ENCODE measurements around the gene STK11. TPM values are rescaled to one million over a fixed set of nuclear protein-coding genes. Genes with fewer than 3 reads are reported as not detected.

The STK11 gene
- total RNA-seq, 1 experiment from 2014 or later = 56.7 TPM

- intact Hi-C loops (cut with micrococcal nuclease; ENCODE audit: unreplicated experiment) = no loop called here
- Mint-ChIP-seq H3K4me3 (ENCODE audit: unreplicated experiment) (no peak overlapping the region), H3K4me1 (ENCODE audit: low read depth, unreplicated experiment) (no peaks in the 10 kb centered on the region), H3K27me3 (ENCODE audit: insufficient read depth, unreplicated experiment) (no peaks in the 10 kb centered on the region), H3K27ac (ENCODE audit: unreplicated experiment) (no peak overlapping the region), H3K36me3 (ENCODE audit: insufficient read depth, unreplicated experiment) (peaks cover 33% of the 10 kb centered on the region), H3K9me3 (ENCODE audit: unreplicated experiment) (no peaks in the 10 kb centered on the region)
- no TSS peak for BruUV-seq (replicated peaks)
- Histone ChIP-seq H3K4me1 (no peaks in the 10 kb centered on the region), H3K4me3 (ENCODE audit: low read depth, low read length) (no peak overlapping the region), H3K36me3 (ENCODE audit: control insufficient read depth, insufficient read depth, low read length) (peaks cover 1% of the 10 kb centered on the region), H3K9me3 (no peaks in the 10 kb centered on the region), H3K27me3 (replicated peaks; ENCODE audit: control insufficient read depth, insufficient read depth, low read length) (no peaks in the 10 kb centered on the region)
- ChIA-PET POLR2A (interaction anchor here (0.6 kb wide), 1 partner anchor 10 kb away, joined by 5 read pairs; no protein-coding TSS in a partner anchor), CTCF (no interaction called here)
- no peak for TF ChIP-seq CTCF (IDR thresholded peaks at IDR 0.05; ENCODE audit: insufficient read depth in 1 of 2, low read depth in 1 of 2, low read length in 1 of 2, severe bottlenecking in 1 of 2, unreplicated experiment in 1 of 2)
- no peak for DNase-seq
Observed at GRCh38 chr19:1214299-1214861, 8.8 kb downstream of the STK11 start.

GRCh38 chr19:1214862-1215731, 9.5 kb downstream of the STK11 start:
- no TSS peak for BruUV-seq (replicated peaks)
- intact Hi-C loops (cut with micrococcal nuclease; ENCODE audit: unreplicated experiment) = no loop called here
- H3K4me3 Mint-ChIP-seq (ENCODE audit: unreplicated experiment) = no peak overlapping the region
- no peaks in the 10 kb centered on the region for H3K4me1 Mint-ChIP-seq (ENCODE audit: low read depth, unreplicated experiment)
- H3K27me3 Mint-ChIP-seq (ENCODE audit: insufficient read depth, unreplicated experiment) = no peaks in the 10 kb centered on the region
- no peaks in the 10 kb centered on the region for H3K9me3 ChIP-seq
- H3K27me3 ChIP-seq (replicated peaks; ENCODE audit: control insufficient read depth, insufficient read depth, low read length) = no peaks in the 10 kb centered on the region
- H3K4me3 ChIP-seq (ENCODE audit: low read depth, low read length) = no peak overlapping the region
- CTCF ChIA-PET = no interaction called here
- H3K4me1 ChIP-seq = no peaks in the 10 kb centered on the region
- H3K36me3 Mint-ChIP-seq (ENCODE audit: insufficient read depth, unreplicated experiment) = peaks cover 36% of the 10 kb centered on the region
- DNase-seq = no peak
- no peaks in the 10 kb centered on the region; the same call in 1 of the 2 replicates for H3K36me3 ChIP-seq (ENCODE audit: control insufficient read depth, insufficient read depth, low read length)
- H3K9me3 Mint-ChIP-seq (ENCODE audit: unreplicated experiment) = no peaks in the 10 kb centered on the region
- no peak overlapping the region for H3K27ac Mint-ChIP-seq (ENCODE audit: unreplicated experiment)
- POLR2A ChIA-PET = interaction anchor here (0.6 kb wide), 1 partner anchor 10 kb away, joined by 5 read pairs; no protein-coding TSS in a partner anchor
- TF ChIP-seq CTCF (IDR thresholded peaks at IDR 0.05; ENCODE audit: insufficient read depth in 1 of 2, low read depth in 1 of 2, low read length in 1 of 2, severe bottlenecking in 1 of 2, unreplicated experiment in 1 of 2) = no peak

GRCh38 chr19:1216756-1217155, 11.2 kb downstream of the STK11 start:
- no peaks in the 10 kb centered on the region for H3K4me1 ChIP-seq
- CTCF ChIA-PET = interaction anchor here (0.6 kb wide), 1 partner anchor 50 kb away, joined by 3 read pairs; no protein-coding TSS in a partner anchor
- no peaks in the 10 kb centered on the region for H3K4me1 Mint-ChIP-seq (ENCODE audit: low read depth, unreplicated experiment)
- no peak overlapping the region for H3K27ac Mint-ChIP-seq (ENCODE audit: unreplicated experiment)
- no peaks in the 10 kb centered on the region for H3K9me3 Mint-ChIP-seq (ENCODE audit: unreplicated experiment)
- POLR2A ChIA-PET = interaction anchor here (0.6 kb wide), 1 partner anchor 464 kb away, joined by 4 read pairs; no protein-coding TSS in a partner anchor
- intact Hi-C loops (cut with micrococcal nuclease; ENCODE audit: unreplicated experiment) = no loop called here
- DNase-seq = no peak
- no peaks in the 10 kb centered on the region for H3K27me3 Mint-ChIP-seq (ENCODE audit: insufficient read depth, unreplicated experiment)
- no peak for TF ChIP-seq CTCF (IDR thresholded peaks at IDR 0.05; ENCODE audit: insufficient read depth in 1 of 2, low read depth in 1 of 2, low read length in 1 of 2, severe bottlenecking in 1 of 2, unreplicated experiment in 1 of 2)
- H3K4me3 Mint-ChIP-seq (ENCODE audit: unreplicated experiment) = no peak overlapping the region
- no peaks in the 10 kb centered on the region for H3K27me3 ChIP-seq (replicated peaks; ENCODE audit: control insufficient read depth, insufficient read depth, low read length)
- BruUV-seq (replicated peaks) = no TSS peak
- no peaks in the 10 kb centered on the region for H3K9me3 ChIP-seq
- H3K4me3 ChIP-seq (ENCODE audit: low read depth, low read length) = no peak overlapping the region
- H3K36me3 Mint-ChIP-seq (ENCODE audit: insufficient read depth, unreplicated experiment) = peaks cover 31% of the 10 kb centered on the region
- H3K36me3 ChIP-seq (ENCODE audit: control insufficient read depth, insufficient read depth, low read length) = no peaks in the 10 kb centered on the region; the same call in 1 of the 2 replicates
